TTC549 (cell line): ENCODE results near the gene DHRS13.
"Not testable (repeated sequence)": the region's sequence is repeated elsewhere in the genome, so short reads cannot be mapped to it uniquely, and the experiment has no call there.

Source experiments
- FAIRE-seq: peaks from 2 replicates; lab custom pipeline; 2012; peaks lifted over from hg19 to GRCh38; lab: Jason Lieb, UNC

Gene DHRS13

GRCh38 chr17:28935744-28936460, 33.0 kb upstream of the DHRS13 start:
- no peak for FAIRE-seq

DNA sequence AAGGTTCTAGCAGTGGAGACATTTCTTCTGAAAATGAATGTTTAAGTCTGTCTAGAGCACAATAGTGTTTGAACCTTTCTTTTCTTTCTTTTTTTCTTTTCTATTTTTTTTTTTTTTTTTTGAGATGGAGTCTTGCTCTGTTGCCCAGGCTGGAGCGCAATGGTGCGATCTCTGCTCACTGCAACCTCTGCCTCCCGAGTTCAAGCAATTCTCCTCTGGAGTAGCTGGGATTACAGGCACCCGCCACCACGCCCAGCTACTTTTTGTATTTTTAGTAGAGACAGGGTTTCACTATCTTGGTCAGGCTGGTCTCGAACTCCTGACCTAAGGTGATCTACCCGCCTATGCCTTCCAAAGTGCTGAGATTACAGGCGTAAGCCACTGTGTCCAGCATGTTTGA, 31.6 kb upstream of the DHRS13 start:
- FAIRE-seq: not testable (repeated sequence)

DNA sequence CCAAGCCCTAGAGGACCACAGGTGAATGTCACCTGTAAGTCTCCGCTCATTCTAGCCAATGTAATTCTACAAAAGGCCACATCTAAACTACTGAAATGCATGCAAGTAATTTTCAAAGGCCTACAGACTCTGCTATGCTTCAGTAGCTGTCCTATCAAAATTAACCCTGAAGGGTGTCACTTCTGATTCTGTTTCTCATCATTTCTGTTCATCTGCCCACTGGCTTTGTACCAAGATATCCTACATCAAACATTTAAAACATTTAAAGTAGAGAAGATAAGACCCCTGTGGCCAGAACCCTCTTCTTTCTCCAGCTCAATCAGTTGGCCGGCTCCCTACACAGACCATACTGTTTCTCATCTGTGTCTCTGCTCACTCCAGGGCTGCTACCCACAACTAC, 26.9 kb upstream of the DHRS13 start:
- no peak for FAIRE-seq

DNA sequence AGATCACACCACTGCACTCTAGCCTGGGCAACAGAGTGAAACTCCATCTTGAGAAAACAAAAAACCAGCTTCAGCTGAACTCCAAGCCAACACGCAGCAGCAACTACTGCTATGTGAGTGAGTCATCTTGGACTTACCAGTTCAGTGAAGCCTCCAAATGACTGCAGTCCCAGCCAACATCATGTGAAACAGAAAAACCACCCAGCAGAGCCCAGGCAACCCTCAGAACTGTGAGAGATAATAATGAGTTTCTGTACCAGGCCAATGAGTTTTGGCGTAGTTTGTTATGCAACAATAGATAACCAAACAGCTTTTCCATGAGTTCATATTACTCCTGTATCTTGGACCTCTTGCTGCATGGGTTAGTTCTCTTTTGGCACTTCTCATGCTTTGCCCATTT, 25.2 kb upstream of the DHRS13 start:
- FAIRE-seq: no peak

- FAIRE-seq: no peak
Observed at GRCh38 chr17:28926786-28927185, 23.9 kb upstream of the DHRS13 start.

DNA sequence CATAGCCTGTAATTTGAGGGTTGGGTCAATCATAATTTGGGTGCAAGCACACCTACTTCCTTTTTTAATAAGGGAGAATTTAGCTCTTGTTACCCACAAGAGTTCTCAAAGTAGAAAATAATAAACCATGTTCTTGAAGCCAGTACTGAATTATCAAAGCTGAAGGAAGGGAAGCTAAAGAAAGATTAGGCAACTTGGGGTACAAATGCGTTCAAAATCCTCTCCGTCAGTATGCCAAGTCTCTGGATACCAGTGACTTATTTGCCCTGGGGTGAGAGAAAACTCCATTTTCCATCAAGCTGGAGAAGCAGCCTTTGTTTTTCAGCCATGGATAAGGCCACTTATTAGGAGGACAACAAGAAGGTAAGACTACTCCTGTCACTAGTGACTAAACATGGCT, 23.5 kb upstream of the DHRS13 start:
- no peak for FAIRE-seq

GRCh38 chr17:28925912-28926365, 23.1 kb upstream of the DHRS13 start:
- FAIRE-seq: no peak

GRCh38 chr17:28920201-28920600, 17.3 kb upstream of the DHRS13 start:
- FAIRE-seq: no peak

- FAIRE-seq: no peak
Observed at GRCh38 chr17:28918295-28918694, 15.4 kb upstream of the DHRS13 start.

DNA sequence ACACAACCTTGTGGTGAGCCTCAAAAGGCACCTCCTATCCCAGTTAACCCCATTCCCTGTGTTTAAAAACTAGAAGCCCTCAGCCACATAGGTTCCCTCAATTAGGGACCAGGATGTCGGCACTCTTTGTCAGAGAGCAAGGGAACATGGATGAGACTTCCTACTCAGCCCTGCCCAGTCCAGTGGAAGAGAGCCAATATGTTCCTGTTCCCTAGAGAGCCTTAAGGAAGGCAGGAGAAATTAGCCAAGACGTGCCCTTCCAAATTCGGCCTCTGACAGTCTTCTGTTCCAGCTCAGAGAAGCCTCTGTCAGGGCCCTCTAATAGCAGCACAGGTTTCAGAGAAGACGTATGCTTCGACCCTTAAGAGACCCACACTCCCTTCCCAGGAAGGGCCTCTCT, 14.6 kb upstream of the DHRS13 start:
- no peak for FAIRE-seq

- no peak for FAIRE-seq
Observed at GRCh38 chr17:28917029-28917428, 14.2 kb upstream of the DHRS13 start.

- no peak for FAIRE-seq
Observed at GRCh38 chr17:28916302-28916934, 13.5 kb upstream of the DHRS13 start.

DNA sequence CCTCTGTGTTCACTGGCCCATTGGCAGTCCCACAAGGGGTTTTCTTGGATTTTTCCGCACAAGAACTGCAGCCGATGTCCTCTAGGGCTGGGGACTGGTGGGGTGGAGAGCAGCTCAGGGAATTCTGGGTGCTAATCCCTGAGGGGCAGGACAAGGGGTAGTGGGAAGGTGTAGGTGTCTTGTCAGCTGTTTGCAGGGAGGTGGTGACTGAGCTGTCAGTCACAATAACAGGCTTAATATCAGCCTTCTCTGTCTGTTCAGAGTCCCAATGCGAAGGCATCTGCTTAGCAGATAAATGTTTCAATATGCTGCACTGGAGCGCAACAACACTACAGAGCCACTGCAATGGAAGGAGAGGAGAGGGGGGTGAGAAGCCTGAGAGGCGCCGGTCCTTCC, 10.1 kb upstream of the DHRS13 start:
- FAIRE-seq: no peak

- FAIRE-seq: no peak
Observed at GRCh38 chr17:28912281-28912937, 9.5 kb upstream of the DHRS13 start.

DNA sequence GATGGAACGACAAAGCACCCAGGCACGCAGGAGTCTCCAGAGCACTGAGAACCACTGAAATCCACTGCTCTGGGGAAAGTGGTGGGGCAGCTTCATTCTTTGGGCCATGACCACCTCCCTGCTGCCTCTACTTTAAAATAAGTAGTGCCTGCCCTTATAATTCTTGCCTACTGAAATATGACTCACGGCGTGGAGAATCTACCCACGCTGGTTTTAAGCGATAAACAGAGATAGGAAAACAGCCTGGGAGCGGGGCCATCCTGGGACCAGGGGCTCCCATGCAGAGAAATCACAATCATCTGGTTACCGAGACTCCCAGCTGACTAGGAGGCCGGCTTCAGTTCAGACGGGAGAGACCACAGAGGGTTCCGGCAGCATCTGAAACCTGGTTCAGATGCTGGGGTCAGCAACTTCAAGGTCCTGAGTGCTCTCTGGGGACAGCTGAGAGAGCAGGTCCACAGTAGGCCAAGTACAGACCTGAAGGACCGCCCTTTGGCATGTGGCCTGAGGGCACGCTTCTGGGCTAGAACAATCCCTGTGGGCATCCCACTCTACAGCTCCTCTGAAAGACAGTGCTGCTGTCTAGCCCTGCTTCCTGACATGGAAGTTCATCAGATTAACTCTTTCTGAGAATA, 8.6 kb upstream of the DHRS13 start:
- FAIRE-seq: no peak

DNA sequence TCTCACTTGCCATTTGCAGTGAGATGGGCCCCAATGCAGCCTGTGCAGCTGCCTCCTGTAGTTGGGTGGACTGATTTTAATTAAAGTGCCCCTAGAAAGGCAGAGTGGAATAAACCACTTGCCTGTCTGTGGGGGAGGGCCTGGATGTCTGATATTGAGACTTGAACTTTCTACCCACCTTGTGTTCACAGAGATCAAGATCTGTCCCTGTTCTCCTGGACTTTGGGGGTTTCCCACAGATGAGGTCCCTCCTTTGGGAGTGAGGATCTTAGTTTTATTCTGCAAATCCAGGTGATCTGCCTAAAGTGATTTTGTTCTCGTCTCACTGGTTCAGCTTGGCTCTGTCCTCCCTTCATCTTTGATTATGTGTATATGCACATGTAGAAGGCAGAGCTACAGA, 7.7 kb upstream of the DHRS13 start:
- FAIRE-seq: no peak

DNA sequence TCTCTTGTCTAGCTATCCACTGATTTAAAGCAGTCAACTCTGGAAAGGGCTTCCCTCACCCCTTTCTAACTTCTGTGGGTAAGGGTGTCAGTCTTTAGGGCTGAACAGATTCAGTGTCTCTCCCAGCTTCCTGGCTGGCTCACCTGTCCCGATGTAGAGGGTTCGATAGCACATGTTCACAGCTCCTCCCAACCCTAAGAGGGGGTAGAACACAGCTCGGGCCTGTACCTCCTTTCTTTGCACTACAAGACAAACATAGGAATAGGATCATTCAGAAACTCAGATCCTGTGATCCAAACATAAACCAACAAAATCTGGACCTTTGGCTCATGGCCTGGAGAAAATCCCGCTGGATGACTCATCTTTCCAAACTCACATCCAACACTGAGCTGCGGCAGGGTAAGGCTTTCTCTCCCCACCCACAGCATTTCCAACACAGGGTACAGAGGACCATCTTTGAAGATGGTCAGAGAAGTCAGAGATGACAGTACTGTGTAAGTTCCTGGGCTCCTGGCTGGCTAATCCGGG, 5.8 kb upstream of the DHRS13 start:
- no peak for FAIRE-seq

GRCh38 chr17:28907709-28908475, 5.0 kb upstream of the DHRS13 start:
- FAIRE-seq: no peak

- FAIRE-seq: no peak
Observed at GRCh38 chr17:28906706-28907438, 4.0 kb upstream of the DHRS13 start.

GRCh38 chr17:28906276-28906675, 3.4 kb upstream of the DHRS13 start:
- FAIRE-seq: no peak

DNA sequence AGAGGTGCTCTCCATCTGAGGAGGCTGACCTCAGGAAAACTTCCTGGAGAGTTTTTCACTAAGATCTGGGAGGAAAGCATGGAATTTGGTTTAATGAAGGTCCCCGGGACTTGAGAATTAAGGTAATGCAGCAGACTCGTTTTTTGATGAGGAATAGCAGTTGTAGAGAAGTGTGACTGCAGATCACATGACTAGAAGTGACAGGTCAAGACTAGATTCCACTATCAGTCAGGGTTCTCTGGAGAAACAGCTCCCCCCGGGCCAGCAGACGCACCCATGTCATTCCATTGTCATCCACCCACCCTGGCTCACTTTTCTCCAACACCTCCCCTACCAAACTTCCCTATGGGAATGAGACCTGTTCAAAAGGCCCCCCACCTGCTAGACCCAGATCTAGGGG, 1.9 kb upstream of the DHRS13 start:
- no peak for FAIRE-seq

DNA sequence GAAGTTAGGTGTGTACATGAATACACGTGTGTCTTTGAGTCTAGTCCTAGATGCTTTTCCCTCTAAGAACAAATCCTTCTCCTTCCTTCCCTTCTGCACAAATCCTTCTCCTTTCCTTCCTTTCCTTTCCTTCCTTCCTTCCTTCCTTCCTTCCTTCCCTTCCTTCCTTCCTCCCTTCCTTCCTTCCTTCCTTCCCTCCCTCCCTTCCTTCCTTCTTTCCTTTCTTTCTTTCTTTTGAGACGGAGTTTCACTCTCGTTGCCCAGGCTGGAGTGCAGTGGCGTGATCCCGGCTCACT, 615 bp upstream of the DHRS13 start:
- not testable (repeated sequence) for FAIRE-seq
